ENCODE data around the gene PROX1.
"Not testable (repeated sequence)": the region's sequence is repeated elsewhere in the genome, so short reads cannot be mapped to it uniquely, and the experiment has no call there.

Gene PROX1

GRCh38 chr1:214078950-214079349 is 91.2 kb downstream of the PROX1 start:
- Histone ChIP-seq H3K27me3 (ENCODE audit: insufficient read depth, low read length) (no peaks in the 10 kb centered on the region; the same call in 1 of the 2 replicates), H3K9me3 (ENCODE audit: insufficient read depth, low read depth, low read length) (no peaks in the 10 kb centered on the region), H3K36me3 (ENCODE audit: insufficient read depth, low read depth, low read length) (no peaks in the 10 kb centered on the region), H3K4me1 (ENCODE audit: insufficient read depth, low read length) (peaks cover 10% of the 10 kb centered on the region), H3K4me3 (ENCODE audit: low read length) (peak overlapping the region; percentile 28; the same call in 1 of the 2 replicates), H3K9ac (ENCODE audit: low read depth, low read length) (no peak overlapping the region), H3K27ac (ENCODE audit: low read length) (no peak overlapping the region)

GRCh38 chr1:214085325-214085724 is 97.6 kb downstream of the PROX1 start:
- no peaks in the 10 kb centered on the region for H3K27me3 ChIP-seq (ENCODE audit: insufficient read depth, low read length)
- no peaks in the 10 kb centered on the region; the same call in 1 of the 2 replicates for H3K4me1 ChIP-seq (ENCODE audit: insufficient read depth, low read length)
- no peaks in the 10 kb centered on the region for H3K9me3 ChIP-seq (ENCODE audit: insufficient read depth, low read depth, low read length)
- H3K27ac ChIP-seq (ENCODE audit: low read length), result no peak overlapping the region
- no peaks in the 10 kb centered on the region for H3K36me3 ChIP-seq (ENCODE audit: insufficient read depth, low read depth, low read length)
- no peak overlapping the region for H3K4me3 ChIP-seq (ENCODE audit: low read length)
- no peak overlapping the region for H3K9ac ChIP-seq (ENCODE audit: low read depth, low read length)

GRCh38 chr1:214086945-214087344 is 99.2 kb downstream of the PROX1 start:
- Histone ChIP-seq H3K36me3 (ENCODE audit: insufficient read depth, low read depth, low read length) (no peaks in the 10 kb centered on the region), H3K27me3 (ENCODE audit: insufficient read depth, low read length) (no peaks in the 10 kb centered on the region), H3K27ac (ENCODE audit: low read length) (no peak overlapping the region), H3K4me1 (ENCODE audit: insufficient read depth, low read length) (no peaks in the 10 kb centered on the region; the same call in 1 of the 2 replicates), H3K4me3 (ENCODE audit: low read length) (no peak overlapping the region), H3K9me3 (ENCODE audit: insufficient read depth, low read depth, low read length) (no peaks in the 10 kb centered on the region), H3K9ac (ENCODE audit: low read depth, low read length) (no peak overlapping the region)

- H3K9ac ChIP-seq (ENCODE audit: low read depth, low read length); H3K27me3 ChIP-seq (ENCODE audit: insufficient read depth, low read length); H3K27ac ChIP-seq (ENCODE audit: low read length); H3K9me3 ChIP-seq (ENCODE audit: insufficient read depth, low read depth, low read length); H3K36me3 ChIP-seq (ENCODE audit: insufficient read depth, low read depth, low read length); H3K4me3 ChIP-seq (ENCODE audit: low read length); H3K4me1 ChIP-seq (ENCODE audit: insufficient read depth, low read length): not testable (repeated sequence)
Observed at GRCh38 chr1:214089003-214089402, 101.2 kb downstream of the PROX1 start.

Data from iPS-20b (cell line).